Liver (tissue), 9 donors: ENCODE measurements around the gene ANO8. TPM values are rescaled to one million over a fixed set of nuclear protein-coding genes. Genes with fewer than 3 reads are reported as not detected.

Experiments used
- DNase-seq: peaks from one replicate; pipeline ENCODE4 v3.0.0-alpha.2; 2017; ENCODE audit warnings: low spot score
- H3K27ac ChIP-seq, 2 donors: one replicate each; pipeline ENCODE4 v1.7.0; 2013; ENCODE audit warnings: inconsistent platforms in 2 of 2, low read length in 2 of 2, control low read depth in 1 of 2, low read depth in 1 of 2, mild to moderate bottlenecking in 1 of 2
- H3K27me3 ChIP-seq, 4 donors: one replicate each; pipeline versions ENCODE4 v1.6.1 to v1.7.0; 2013; ENCODE audit warnings: low read length in 3 of 4, inconsistent platforms in 1 of 4, mild to moderate bottlenecking in 1 of 4, moderate library complexity in 1 of 4; ENCODE audit not compliant: control insufficient read depth in 4 of 4, insufficient read depth in 4 of 4
- H3K36me3 ChIP-seq, 4 donors: one replicate each; pipeline versions ENCODE4 v1.6.1 to v1.7.0; 2013; ENCODE audit warnings: low read length in 3 of 4, mild to moderate bottlenecking in 3 of 4, low read depth in 1 of 4, moderate library complexity in 1 of 4; ENCODE audit not compliant: control insufficient read depth in 4 of 4, insufficient read depth in 3 of 4
- H3K4me1 ChIP-seq, 4 donors: one replicate each; pipeline versions ENCODE4 v1.6.1 to v1.7.0; 2013; ENCODE audit warnings: low read length in 3 of 4, mild to moderate bottlenecking in 3 of 4, moderate library complexity in 1 of 4; ENCODE audit not compliant: control insufficient read depth in 4 of 4, insufficient read depth in 4 of 4
- H3K4me3 ChIP-seq, 3 donors: one replicate each; pipeline versions ENCODE4 v1.6.1 to v1.7.0; 2013; ENCODE audit warnings: low read length in 3 of 3, control low read depth in 1 of 3, low read depth in 1 of 3, mild to moderate bottlenecking in 1 of 3
- H3K9ac ChIP-seq, 2 donors: one replicate each; pipeline ENCODE4 v1.7.0; 2013; ENCODE audit warnings: low read length in 2 of 2, mild to moderate bottlenecking in 2 of 2, moderate library complexity in 2 of 2, control low read depth in 1 of 2, low read depth in 1 of 2
- H3K9me3 ChIP-seq, 4 donors: one replicate each; pipeline versions ENCODE4 v1.6.1 to v1.7.0; 2013; ENCODE audit warnings: low read length in 3 of 4; ENCODE audit not compliant: control insufficient read depth in 4 of 4
- EGR1 ChIP-seq, 2 donors: IDR thresholded peaks; 2 replicates each; pipeline ENCODE4 v1.6.1; 2016 to 2018; ENCODE audit warnings: antibody characterized with exemption in 2 of 2, low read depth in 2 of 2
- FOXA1 ChIP-seq: IDR thresholded peaks from 2 replicates; pipeline ENCODE4 v1.6.1; 2016; ENCODE audit warnings: antibody characterized with exemption
- FOXA2 ChIP-seq: IDR thresholded peaks from 2 replicates; pipeline ENCODE4 v1.6.1; 2016; ENCODE audit warnings: antibody characterized with exemption
- GABPA ChIP-seq, 2 donors: IDR thresholded peaks in 1 of 2; conservative IDR thresholded peaks in 1 of 2; 2 replicates each; pipeline ENCODE4 v1.6.1; 2016; ENCODE audit warnings: antibody characterized with exemption in 2 of 2, mild to moderate bottlenecking in 1 of 2, moderate library complexity in 1 of 2
- HNF4A ChIP-seq, 2 donors: conservative IDR thresholded peaks; 2 replicates each; pipeline ENCODE4 v1.6.1; 2016; ENCODE audit warnings: antibody characterized with exemption in 2 of 2, mild to moderate bottlenecking in 2 of 2
- HNF4G ChIP-seq: IDR thresholded peaks from 2 replicates; pipeline ENCODE4 v1.6.1; 2016; ENCODE audit warnings: antibody characterized with exemption
- JUND ChIP-seq, 2 donors: IDR thresholded peaks; 2 replicates each; pipeline ENCODE4 v1.6.1; 2016; ENCODE audit warnings: antibody characterized with exemption in 2 of 2
- NR2F2 ChIP-seq: IDR thresholded peaks from 2 replicates; pipeline ENCODE4 v1.6.1; 2016; ENCODE audit warnings: antibody characterized with exemption
- RAD21 ChIP-seq, 2 donors: IDR thresholded peaks; 2 replicates each; pipeline ENCODE4 v1.6.1; 2016; ENCODE audit warnings: antibody characterized with exemption in 2 of 2, mild to moderate bottlenecking in 2 of 2
- RXRA ChIP-seq, 2 donors: IDR thresholded peaks; 2 replicates each; pipeline ENCODE4 v1.6.1; 2017 to 2018; ENCODE audit warnings: antibody characterized with exemption in 2 of 2, mild to moderate bottlenecking in 1 of 2
- SP1 ChIP-seq: IDR thresholded peaks from 2 replicates; pipeline ENCODE4 v1.6.1; 2018; ENCODE audit warnings: antibody characterized with exemption, mild to moderate bottlenecking
- TAF1 ChIP-seq: conservative IDR thresholded peaks from 2 replicates; pipeline ENCODE4 v1.6.1; 2016; ENCODE audit warnings: antibody characterized with exemption, mild to moderate bottlenecking
- YY1 ChIP-seq: IDR thresholded peaks from 2 replicates; pipeline ENCODE4 v1.6.1; 2016; ENCODE audit warnings: antibody characterized with exemption, mild to moderate bottlenecking
- WGBS: extraction: QIAGEN DNeasy Blood & Tissue Kit; methylation state at CpG from one replicate; pipeline ENCODE4 v1.1.7; 2013; 5-methylcytosine and 5-hydroxymethylcytosine counted together
- polyA plus RNA-seq, 2 donors: library from polyadenylated mRNA; stranded (reverse) in 1 of 2; unstranded in 1 of 2; fragments of 200-250 nt in 1 of 2; fragments of >200 nt in 1 of 2; fragmentation: Nextera tagmentation in 1 of 2; extraction: Ambion mirVana in 1 of 2; gene quantifications; one replicate each; pipeline versions ENCODE4 v1.2.1 to v1.2.3, GENCODE V29; 2013 to 2015
- total RNA-seq, 2 donors: library from RNA; depleted of rRNA; stranded (reverse); fragments of >200 nt; gene quantifications; one replicate each; pipeline ENCODE4 v1.2.3, GENCODE V29; 2014
- TF ChIP-seq, protein P1 (sequence below): IDR thresholded peaks from 2 replicates; pipeline ENCODE4 v1.6.1; 2016; ENCODE audit warnings: antibody characterized with exemption
- TF ChIP-seq, protein P2 (sequence below): IDR thresholded peaks from 2 replicates; pipeline ENCODE4 v1.6.1; 2016; ENCODE audit warnings: antibody characterized with exemption
- TF ChIP-seq, protein P3 (sequence below): IDR thresholded peaks from 2 replicates; pipeline ENCODE4 v1.6.1; 2016; ENCODE audit warnings: antibody characterized with exemption, mild to moderate bottlenecking
- TF ChIP-seq, protein P4 (sequence below): fragments of 150-350 bp; IDR thresholded peaks from 2 replicates; pipeline ENCODE4 v1.5.1; 2017; ENCODE audit warnings: improper control_type of control experiment, low read depth, low read length; ENCODE audit not compliant: missing input control
- TF ChIP-seq, protein P5 (sequence below): IDR thresholded peaks from 2 replicates; pipeline ENCODE4 v1.6.1; 2016; ENCODE audit warnings: antibody characterized with exemption
- donor health status: healthy.
- donor health status: healthy.
- donor health status: healthy.
- donor health status: healthy.
- donor health status: healthy.

The ANO8 gene
- total and polyA plus RNA-seq, 4 donors: 0.75 to 5.8 (median 2.1) TPM

DNA sequence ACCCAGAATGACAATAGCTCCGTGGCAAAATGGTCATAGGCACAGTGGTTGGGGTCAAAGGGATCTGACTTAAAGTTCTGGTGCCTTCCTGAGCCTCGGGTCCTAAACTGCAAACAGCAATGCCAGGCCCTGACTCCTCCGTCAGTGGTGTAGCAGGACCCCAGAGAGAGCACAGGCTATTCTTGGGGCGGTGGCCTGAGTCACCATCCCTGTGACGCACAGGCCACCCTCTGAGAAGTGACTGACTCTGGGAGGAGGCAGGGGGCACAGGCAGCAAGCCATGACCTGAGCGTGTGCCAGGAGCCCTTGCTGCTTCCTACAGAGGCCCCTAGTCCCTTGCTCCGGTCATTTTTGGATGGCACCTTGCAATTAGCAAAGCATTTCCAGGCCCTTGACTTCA lies 23.7 kb upstream of the ANO8 start:
- no peak for DNase-seq
- H3K4me3 ChIP-seq: no peak overlapping the region
- no peak for TF ChIP-seq SP1
- TF ChIP-seq RXRA (IDR thresholded peaks at IDR 0.05): no peak
- no peak for TF ChIP-seq GABPA (IDR thresholded peaks at IDR 0.05 in 1 of 2, conservative IDR thresholded peaks at IDR 0.05 in 1 of 2)
- no peak for TF ChIP-seq TAF1
- TF ChIP-seq, protein P1, sequence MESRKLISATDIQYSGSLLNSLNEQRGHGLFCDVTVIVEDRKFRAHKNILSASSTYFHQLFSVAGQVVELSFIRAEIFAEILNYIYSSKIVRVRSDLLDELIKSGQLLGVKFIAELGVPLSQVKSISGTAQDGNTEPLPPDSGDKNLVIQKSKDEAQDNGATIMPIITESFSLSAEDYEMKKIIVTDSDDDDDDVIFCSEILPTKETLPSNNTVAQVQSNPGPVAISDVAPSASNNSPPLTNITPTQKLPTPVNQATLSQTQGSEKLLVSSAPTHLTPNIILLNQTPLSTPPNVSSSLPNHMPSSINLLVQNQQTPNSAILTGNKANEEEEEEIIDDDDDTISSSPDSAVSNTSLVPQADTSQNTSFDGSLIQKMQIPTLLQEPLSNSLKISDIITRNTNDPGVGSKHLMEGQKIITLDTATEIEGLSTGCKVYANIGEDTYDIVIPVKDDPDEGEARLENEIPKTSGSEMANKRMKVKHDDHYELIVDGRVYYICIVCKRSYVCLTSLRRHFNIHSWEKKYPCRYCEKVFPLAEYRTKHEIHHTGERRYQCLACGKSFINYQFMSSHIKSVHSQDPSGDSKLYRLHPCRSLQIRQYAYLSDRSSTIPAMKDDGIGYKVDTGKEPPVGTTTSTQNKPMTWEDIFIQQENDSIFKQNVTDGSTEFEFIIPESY: no peak
- no peak for TF ChIP-seq NR2F2
- TF ChIP-seq, protein P2, sequence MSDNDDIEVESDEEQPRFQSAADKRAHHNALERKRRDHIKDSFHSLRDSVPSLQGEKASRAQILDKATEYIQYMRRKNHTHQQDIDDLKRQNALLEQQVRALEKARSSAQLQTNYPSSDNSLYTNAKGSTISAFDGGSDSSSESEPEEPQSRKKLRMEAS: no peak
- no peak for TF ChIP-seq YY1
- no peak for TF ChIP-seq FOXA1
- no peaks in the 10 kb centered on the region for H3K27me3 ChIP-seq
- H3K4me1 ChIP-seq: no peaks in the 10 kb centered on the region
- no peak overlapping the region for H3K9ac ChIP-seq
- H3K36me3 ChIP-seq: no peaks in the 10 kb centered on the region
- WGBS: 86% methylated on average over 7 of the region's 7 CpGs
- no peak overlapping the region for H3K27ac ChIP-seq
- no peaks in the 10 kb centered on the region for H3K9me3 ChIP-seq

DNA sequence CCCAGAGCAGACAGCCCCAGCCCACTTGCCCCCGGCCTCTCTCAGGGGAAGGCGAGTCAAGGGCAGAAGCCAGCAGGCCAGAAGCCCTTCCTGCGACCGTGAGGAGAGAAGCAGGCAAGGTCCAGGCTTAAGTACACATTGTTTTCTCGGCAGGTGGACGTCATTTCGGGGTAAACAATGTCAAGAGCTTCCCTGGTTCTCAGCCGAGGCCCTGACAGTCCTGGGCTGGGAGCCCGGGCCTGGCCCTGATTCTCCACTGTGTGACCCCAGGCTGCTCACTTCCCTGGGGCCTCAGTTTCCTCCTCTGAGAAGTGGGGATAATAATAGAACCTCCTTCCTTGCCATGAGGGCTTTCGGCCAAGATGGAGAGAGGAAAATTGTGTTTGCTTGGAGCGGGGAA lies 23.1 kb upstream of the ANO8 start:
- no peak for TF ChIP-seq TAF1
- TF ChIP-seq HNF4G: no peak
- TF ChIP-seq JUND (IDR thresholded peaks at IDR 0.05): no peak
- TF ChIP-seq, protein P3, sequence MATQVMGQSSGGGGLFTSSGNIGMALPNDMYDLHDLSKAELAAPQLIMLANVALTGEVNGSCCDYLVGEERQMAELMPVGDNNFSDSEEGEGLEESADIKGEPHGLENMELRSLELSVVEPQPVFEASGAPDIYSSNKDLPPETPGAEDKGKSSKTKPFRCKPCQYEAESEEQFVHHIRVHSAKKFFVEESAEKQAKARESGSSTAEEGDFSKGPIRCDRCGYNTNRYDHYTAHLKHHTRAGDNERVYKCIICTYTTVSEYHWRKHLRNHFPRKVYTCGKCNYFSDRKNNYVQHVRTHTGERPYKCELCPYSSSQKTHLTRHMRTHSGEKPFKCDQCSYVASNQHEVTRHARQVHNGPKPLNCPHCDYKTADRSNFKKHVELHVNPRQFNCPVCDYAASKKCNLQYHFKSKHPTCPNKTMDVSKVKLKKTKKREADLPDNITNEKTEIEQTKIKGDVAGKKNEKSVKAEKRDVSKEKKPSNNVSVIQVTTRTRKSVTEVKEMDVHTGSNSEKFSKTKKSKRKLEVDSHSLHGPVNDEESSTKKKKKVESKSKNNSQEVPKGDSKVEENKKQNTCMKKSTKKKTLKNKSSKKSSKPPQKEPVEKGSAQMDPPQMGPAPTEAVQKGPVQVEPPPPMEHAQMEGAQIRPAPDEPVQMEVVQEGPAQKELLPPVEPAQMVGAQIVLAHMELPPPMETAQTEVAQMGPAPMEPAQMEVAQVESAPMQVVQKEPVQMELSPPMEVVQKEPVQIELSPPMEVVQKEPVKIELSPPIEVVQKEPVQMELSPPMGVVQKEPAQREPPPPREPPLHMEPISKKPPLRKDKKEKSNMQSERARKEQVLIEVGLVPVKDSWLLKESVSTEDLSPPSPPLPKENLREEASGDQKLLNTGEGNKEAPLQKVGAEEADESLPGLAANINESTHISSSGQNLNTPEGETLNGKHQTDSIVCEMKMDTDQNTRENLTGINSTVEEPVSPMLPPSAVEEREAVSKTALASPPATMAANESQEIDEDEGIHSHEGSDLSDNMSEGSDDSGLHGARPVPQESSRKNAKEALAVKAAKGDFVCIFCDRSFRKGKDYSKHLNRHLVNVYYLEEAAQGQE: no peak
- no peak for TF ChIP-seq FOXA2
- TF ChIP-seq, protein P4, sequence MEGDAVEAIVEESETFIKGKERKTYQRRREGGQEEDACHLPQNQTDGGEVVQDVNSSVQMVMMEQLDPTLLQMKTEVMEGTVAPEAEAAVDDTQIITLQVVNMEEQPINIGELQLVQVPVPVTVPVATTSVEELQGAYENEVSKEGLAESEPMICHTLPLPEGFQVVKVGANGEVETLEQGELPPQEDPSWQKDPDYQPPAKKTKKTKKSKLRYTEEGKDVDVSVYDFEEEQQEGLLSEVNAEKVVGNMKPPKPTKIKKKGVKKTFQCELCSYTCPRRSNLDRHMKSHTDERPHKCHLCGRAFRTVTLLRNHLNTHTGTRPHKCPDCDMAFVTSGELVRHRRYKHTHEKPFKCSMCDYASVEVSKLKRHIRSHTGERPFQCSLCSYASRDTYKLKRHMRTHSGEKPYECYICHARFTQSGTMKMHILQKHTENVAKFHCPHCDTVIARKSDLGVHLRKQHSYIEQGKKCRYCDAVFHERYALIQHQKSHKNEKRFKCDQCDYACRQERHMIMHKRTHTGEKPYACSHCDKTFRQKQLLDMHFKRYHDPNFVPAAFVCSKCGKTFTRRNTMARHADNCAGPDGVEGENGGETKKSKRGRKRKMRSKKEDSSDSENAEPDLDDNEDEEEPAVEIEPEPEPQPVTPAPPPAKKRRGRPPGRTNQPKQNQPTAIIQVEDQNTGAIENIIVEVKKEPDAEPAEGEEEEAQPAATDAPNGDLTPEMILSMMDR: no peak
- no peak for TF ChIP-seq RXRA (IDR thresholded peaks at IDR 0.05)
- TF ChIP-seq EGR1 (IDR thresholded peaks at IDR 0.05; ENCODE audit: low read depth in 2 of 2): no peak
- no peak for TF ChIP-seq RAD21 (IDR thresholded peaks at IDR 0.05)
- TF ChIP-seq NR2F2: no peak
- TF ChIP-seq, protein P1: no peak
- TF ChIP-seq, protein P2: no peak
- TF ChIP-seq YY1: no peak
- no peak for TF ChIP-seq GABPA (IDR thresholded peaks at IDR 0.05 in 1 of 2, conservative IDR thresholded peaks at IDR 0.05 in 1 of 2)
- TF ChIP-seq, protein P5, sequence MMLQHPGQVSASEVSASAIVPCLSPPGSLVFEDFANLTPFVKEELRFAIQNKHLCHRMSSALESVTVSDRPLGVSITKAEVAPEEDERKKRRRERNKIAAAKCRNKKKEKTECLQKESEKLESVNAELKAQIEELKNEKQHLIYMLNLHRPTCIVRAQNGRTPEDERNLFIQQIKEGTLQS: no peak
- no peak for TF ChIP-seq FOXA1
- no peak for TF ChIP-seq HNF4A (conservative IDR thresholded peaks at IDR 0.05)
- TF ChIP-seq SP1: no peak
- no peak overlapping the region for H3K9ac ChIP-seq
- H3K4me1 ChIP-seq: no peaks in the 10 kb centered on the region
- no peak for DNase-seq
- no peak overlapping the region for H3K27ac ChIP-seq
- H3K9me3 ChIP-seq: no peaks in the 10 kb centered on the region
- H3K4me3 ChIP-seq: no peak overlapping the region
- WGBS: 67% methylated on average over 11 of the region's 11 CpGs
- H3K36me3 ChIP-seq: no peaks in the 10 kb centered on the region
- no peaks in the 10 kb centered on the region for H3K27me3 ChIP-seq
